NB4 (cell line): ENCODE data around the gene PLEKHA8.

Experiments used
- MYC ChIP-seq: IDR thresholded peaks from 2 replicates; pipeline ENCODE4 v1.6.1; 2011; ENCODE audit warnings: low read depth, low read length
- POLR2A ChIP-seq: IDR thresholded peaks from 2 replicates; pipeline ENCODE4 v1.6.1; 2011; ENCODE audit warnings: mild to moderate bottlenecking; ENCODE audit not compliant: insufficient read length; ENCODE audit errors: extremely low read depth
- TF ChIP-seq, protein P1 (sequence below): IDR thresholded peaks from one replicate; pipeline ENCODE4 v1.5.1; 2012; ENCODE audit warnings: low read depth, low read length

DNA sequence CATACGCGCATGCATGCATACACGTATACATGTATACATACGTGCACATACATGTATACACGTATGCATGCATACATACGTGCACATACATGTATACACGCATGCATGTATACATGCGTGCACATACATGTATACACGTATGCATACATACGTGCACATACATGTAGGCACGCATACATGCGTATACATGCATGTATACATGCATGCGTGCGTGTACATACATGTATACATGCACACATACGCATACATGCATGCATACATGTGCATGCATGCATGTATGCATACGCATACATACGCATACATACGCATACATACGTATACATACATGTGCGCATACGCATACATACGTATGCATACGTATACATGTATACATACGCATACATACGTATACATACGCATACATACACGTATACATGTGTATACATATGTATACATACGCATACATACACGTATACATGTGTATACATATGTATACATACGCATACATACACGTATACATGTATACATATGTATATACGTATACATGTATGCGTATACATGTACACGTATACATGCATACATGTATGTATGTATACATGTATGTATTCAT, 87.6 kb downstream of the PLEKHA8 start:
- TF ChIP-seq MYC (no peak), POLR2A (no peak)
- TF ChIP-seq, protein P1, sequence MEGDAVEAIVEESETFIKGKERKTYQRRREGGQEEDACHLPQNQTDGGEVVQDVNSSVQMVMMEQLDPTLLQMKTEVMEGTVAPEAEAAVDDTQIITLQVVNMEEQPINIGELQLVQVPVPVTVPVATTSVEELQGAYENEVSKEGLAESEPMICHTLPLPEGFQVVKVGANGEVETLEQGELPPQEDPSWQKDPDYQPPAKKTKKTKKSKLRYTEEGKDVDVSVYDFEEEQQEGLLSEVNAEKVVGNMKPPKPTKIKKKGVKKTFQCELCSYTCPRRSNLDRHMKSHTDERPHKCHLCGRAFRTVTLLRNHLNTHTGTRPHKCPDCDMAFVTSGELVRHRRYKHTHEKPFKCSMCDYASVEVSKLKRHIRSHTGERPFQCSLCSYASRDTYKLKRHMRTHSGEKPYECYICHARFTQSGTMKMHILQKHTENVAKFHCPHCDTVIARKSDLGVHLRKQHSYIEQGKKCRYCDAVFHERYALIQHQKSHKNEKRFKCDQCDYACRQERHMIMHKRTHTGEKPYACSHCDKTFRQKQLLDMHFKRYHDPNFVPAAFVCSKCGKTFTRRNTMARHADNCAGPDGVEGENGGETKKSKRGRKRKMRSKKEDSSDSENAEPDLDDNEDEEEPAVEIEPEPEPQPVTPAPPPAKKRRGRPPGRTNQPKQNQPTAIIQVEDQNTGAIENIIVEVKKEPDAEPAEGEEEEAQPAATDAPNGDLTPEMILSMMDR: no peak
